Keratinocyte (primary cell): ENCODE data around the gene MAPK9. TPM values are rescaled to one million over a fixed set of nuclear protein-coding genes. Genes with fewer than 3 reads are reported as not detected.
A peak's percentile ranks its signal among the peaks of the same experiment; 100 is the strongest.

Experiments used
- DNase-seq: peaks from one replicate; pipeline ENCODE4 v3.0.0-alpha.2; 2011; ENCODE audit warnings: low read depth, missing footprints, low spot score
- FAIRE-seq: peaks from 2 replicates; lab custom pipeline; 2011; peaks lifted over from hg19 to GRCh38; lab: Jason Lieb, UNC
- H2AFZ ChIP-seq: 2 replicates; pipeline ENCODE4 v1.6.0; 2012; ENCODE audit warnings: low read length, control low read depth, inconsistent platforms; ENCODE audit not compliant: control insufficient read depth
- H3K27ac ChIP-seq: 2 replicates; pipeline ENCODE4 v1.5.1; 2011; ENCODE audit warnings: low read length; ENCODE audit not compliant: control insufficient read depth, insufficient read depth
- H3K27me3 ChIP-seq: 3 replicates; pipeline ENCODE4 v1.6.0; 2011; ENCODE audit warnings: low read length; ENCODE audit not compliant: control insufficient read depth, insufficient read depth; ENCODE audit errors: extremely low read depth
- H3K36me3 ChIP-seq, 2 experiments: 2 replicates in 1 of 2; 3 replicates in 1 of 2; pipeline ENCODE4 v1.5.1; 2011; ENCODE audit warnings: low read length in 2 of 2, mild to moderate bottlenecking in 1 of 2; ENCODE audit not compliant: control insufficient read depth in 2 of 2, insufficient read depth in 2 of 2; ENCODE audit errors: extremely low read depth in 1 of 2
- H3K4me1 ChIP-seq: 3 replicates; pipeline ENCODE4 v1.5.1; 2011; ENCODE audit warnings: low read length; ENCODE audit not compliant: control insufficient read depth, insufficient read depth; ENCODE audit errors: extremely low read depth
- H3K4me2 ChIP-seq: 3 replicates; pipeline ENCODE4 v1.6.0; 2011; ENCODE audit warnings: low read depth, low read length; ENCODE audit not compliant: control insufficient read depth, insufficient read depth; ENCODE audit errors: extremely low read depth
- H3K4me3 ChIP-seq, 3 experiments: fragments of 200-600 bp in 1 of 3; sonication (generic) in 1 of 3; 2 replicates in 2 of 3; 3 replicates in 1 of 3; pipeline ENCODE4 v1.5.1; 2011 to 2016; ENCODE audit warnings: low read length in 3 of 3, mild to moderate bottlenecking in 3 of 3, control low read depth in 2 of 3, inconsistent platforms in 1 of 3, low read depth in 1 of 3, mixed read lengths in 1 of 3, mixed run types in 1 of 3, moderate library complexity in 1 of 3; ENCODE audit not compliant: control insufficient read depth in 2 of 3, insufficient read depth in 2 of 3; ENCODE audit errors: extremely low read depth in 1 of 3
- H3K79me2 ChIP-seq: 2 replicates; pipeline ENCODE4 v1.6.0; 2012; ENCODE audit warnings: low read length; ENCODE audit not compliant: control insufficient read depth, insufficient read depth
- H3K9ac ChIP-seq: 3 replicates; pipeline ENCODE4 v1.6.0; 2011; ENCODE audit warnings: low read length; ENCODE audit not compliant: control insufficient read depth, insufficient read depth; ENCODE audit errors: extremely low read depth
- H3K9me1 ChIP-seq: 3 replicates; pipeline ENCODE4 v1.6.0; 2011; ENCODE audit warnings: low read length; ENCODE audit not compliant: control insufficient read depth, insufficient read depth; ENCODE audit errors: extremely low read depth
- H3K9me3 ChIP-seq: 2 replicates; pipeline ENCODE4 v1.5.1; 2012; ENCODE audit warnings: low read depth, low read length; ENCODE audit not compliant: control insufficient read depth
- H4K20me1 ChIP-seq: 3 replicates; pipeline ENCODE4 v1.6.0; 2011; ENCODE audit warnings: low read length; ENCODE audit not compliant: control insufficient read depth, insufficient read depth; ENCODE audit errors: extremely low read depth
- CTCF ChIP-seq, 3 experiments: IDR thresholded peaks in 1 of 3; conservative IDR thresholded peaks in 1 of 3; optimal IDR thresholded peaks in 1 of 3; 2 replicates in 2 of 3; 3 replicates in 1 of 3; pipeline versions ENCODE3 to v1.5.1; 2011; ENCODE audit warnings: low read length in 3 of 3, mild to moderate bottlenecking in 3 of 3, moderate library complexity in 2 of 3, control low read depth in 1 of 3, inconsistent platforms in 1 of 3; ENCODE audit not compliant: insufficient read depth in 2 of 3; ENCODE audit errors: extremely low read depth in 1 of 3
- EZH2 ChIP-seq: IDR thresholded peaks from one replicate; pipeline ENCODE4 v1.6.1; 2012; ENCODE audit warnings: inconsistent platforms, mild to moderate bottlenecking, low read length, moderate library complexity
- dilution Hi-C: fragments of 300-500 bp; cut with MboI; formaldehyde crosslinking; loops from one replicate; pipeline ENCODE4 v1.7.0; 2020; ENCODE audit warnings: low sequenced_read_pairs; ENCODE audit not compliant: extremely low pct_ligation_motif_present
- polyA plus RNA-seq, 5 experiments: library from polyadenylated mRNA; depleted of rRNA in 3 of 5; stranded (reverse) in 3 of 5; stranded (forward) in 1 of 5; unstranded in 1 of 5; fragments of >200 nt; gene quantifications; 1 replicate in 1 of 5; 2 replicates in 3 of 5; 3 replicates in 1 of 5; pipeline versions ENCODE4 v1.2.1 to v1.2.3, GENCODE V29; 2011 to 2012; ENCODE audit warnings: missing spikeins in 2 of 5, low read depth in 1 of 5, low replicate concordance in 1 of 5

Gene MAPK9
- polyA plus RNA-seq, 1 donor (not counting 4 experiments of a cell fraction or from before 2014, with no cell fraction given), result 49.4 TPM

- no peak overlapping the region for H2AFZ ChIP-seq
- no peaks in the 10 kb centered on the region for H3K9me1 ChIP-seq
- H4K20me1 ChIP-seq, result no peaks in the 10 kb centered on the region
- TF ChIP-seq EZH2 (no peak), CTCF (optimal IDR thresholded peaks at IDR 0.05 in 1 of 3, IDR thresholded peaks at IDR 0.05 in 1 of 3, conservative IDR thresholded peaks at IDR 0.05 in 1 of 3; ENCODE audit: extremely low read depth in 1 of 3, insufficient read depth in 2 of 3, low read length in 3 of 3) (no peak)
- H3K9ac ChIP-seq, result no peak overlapping the region
- H3K4me2 ChIP-seq, result no peak overlapping the region
- H3K79me2 ChIP-seq, result no peaks in the 10 kb centered on the region
- FAIRE-seq, result no peak
- no peak for DNase-seq
- H3K36me3 ChIP-seq, result peaks cover 7 to 13% of the 10 kb centered on the region in 2 experiments
- no peaks in the 10 kb centered on the region for H3K27me3 ChIP-seq
- no peak overlapping the region for H3K27ac ChIP-seq
- dilution Hi-C loops, result no loop called here
- H3K4me3 ChIP-seq, result no peak overlapping the region
- peaks cover 9% of the 10 kb centered on the region for H3K4me1 ChIP-seq
- H3K9me3 ChIP-seq, result peaks cover 2% of the 10 kb centered on the region
These were observed 56.8 kb downstream of the MAPK9 start for GRCh38 chr5:180235077-180235476.

- no peak overlapping the region for H3K9ac ChIP-seq
- H3K27me3 ChIP-seq, result no peaks in the 10 kb centered on the region
- H3K36me3 ChIP-seq, result peaks cover 6 to 12% of the 10 kb centered on the region in 2 experiments
- H3K4me1 ChIP-seq, result peaks cover 9% of the 10 kb centered on the region
- H3K27ac ChIP-seq, result peak overlapping the region; percentile 58
- H3K9me1 ChIP-seq, result no peaks in the 10 kb centered on the region
- H3K4me2 ChIP-seq, result no peak overlapping the region
- DNase-seq (no peak), FAIRE-seq (no peak)
- H3K9me3 ChIP-seq, result peaks cover 2% of the 10 kb centered on the region
- TF ChIP-seq CTCF (optimal IDR thresholded peaks at IDR 0.05 in 1 of 3, IDR thresholded peaks at IDR 0.05 in 1 of 3, conservative IDR thresholded peaks at IDR 0.05 in 1 of 3; ENCODE audit: extremely low read depth in 1 of 3, insufficient read depth in 2 of 3, low read length in 3 of 3) (no peak), EZH2 (no peak)
- no peaks in the 10 kb centered on the region for H3K79me2 ChIP-seq
- no peak overlapping the region for H3K4me3 ChIP-seq
- H4K20me1 ChIP-seq, result no peaks in the 10 kb centered on the region
- no peak overlapping the region for H2AFZ ChIP-seq
- dilution Hi-C loops, result no loop called here
These were observed 57.6 kb downstream of the MAPK9 start for GRCh38 chr5:180234271-180234670.
